ENCODE results near the gene OR4K5.
"Not testable (repeated sequence)": the region's sequence is repeated elsewhere in the genome, so short reads cannot be mapped to it uniquely, and the experiment has no call there.

The OR4K5 gene, protein sequence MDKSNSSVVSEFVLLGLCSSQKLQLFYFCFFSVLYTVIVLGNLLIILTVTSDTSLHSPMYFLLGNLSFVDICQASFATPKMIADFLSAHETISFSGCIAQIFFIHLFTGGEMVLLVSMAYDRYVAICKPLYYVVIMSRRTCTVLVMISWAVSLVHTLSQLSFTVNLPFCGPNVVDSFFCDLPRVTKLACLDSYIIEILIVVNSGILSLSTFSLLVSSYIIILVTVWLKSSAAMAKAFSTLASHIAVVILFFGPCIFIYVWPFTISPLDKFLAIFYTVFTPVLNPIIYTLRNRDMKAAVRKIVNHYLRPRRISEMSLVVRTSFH

GRCh38 chr14:19920021-19920657 lies at the start of gene OR4K5:
Gene OR4K5, plus strand, starts transcription at chr14:19920607. Its CDS starts 0 bp downstream, at chr14:19920607.
- DNase-seq (ENCODE audit: low read depth in 2 of 2), result no peak

DNA sequence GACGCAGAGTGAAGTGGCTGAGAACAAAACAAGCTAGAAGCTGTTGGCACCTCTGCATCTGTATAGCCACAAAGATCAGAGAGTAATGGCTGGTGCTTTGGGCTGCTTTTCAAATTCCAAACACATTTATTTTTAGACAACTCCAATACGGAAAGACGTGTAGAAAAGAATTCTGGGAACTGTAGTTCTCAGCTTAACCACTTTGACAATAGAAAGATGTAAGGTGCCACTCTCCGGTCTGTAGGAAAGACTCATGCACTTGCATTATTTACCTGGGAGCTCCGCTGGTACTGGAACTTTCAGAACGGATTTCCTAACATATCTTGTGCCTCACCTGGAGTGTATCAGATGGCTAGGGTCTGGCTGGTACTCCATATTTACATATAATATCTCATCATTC lies 47.2 kb upstream of the OR4K5 start:
- DNase-seq (ENCODE audit: low read depth in 2 of 2), result no peak

DNA sequence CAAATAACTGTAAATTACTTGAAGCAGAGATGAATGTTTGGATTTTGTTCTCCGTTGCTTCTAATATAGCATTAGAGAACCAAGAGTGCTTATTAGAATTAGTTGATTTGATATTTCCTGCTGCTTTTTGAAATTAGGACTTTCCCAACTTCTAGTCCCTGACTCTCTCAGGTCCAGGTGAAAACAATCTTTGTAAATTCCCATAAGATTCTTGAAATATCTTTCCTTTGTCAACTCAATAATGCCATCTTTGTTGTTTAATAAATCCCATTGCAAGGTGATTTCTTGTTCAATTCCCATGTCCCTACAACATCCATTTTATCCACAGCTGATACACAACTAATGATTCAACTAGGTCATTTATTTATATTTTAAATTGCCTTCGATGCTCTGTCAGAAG lies 45.6 kb upstream of the OR4K5 start, which contains the start of gene OR4K2:
Gene OR4K2, plus strand, starts transcription at position 301 of the 400 bp plus-strand sequence. CDS start 1,126 bp downstream, outside the sequence.
- no peak for DNase-seq (ENCODE audit: low read depth in 2 of 2)

DNA sequence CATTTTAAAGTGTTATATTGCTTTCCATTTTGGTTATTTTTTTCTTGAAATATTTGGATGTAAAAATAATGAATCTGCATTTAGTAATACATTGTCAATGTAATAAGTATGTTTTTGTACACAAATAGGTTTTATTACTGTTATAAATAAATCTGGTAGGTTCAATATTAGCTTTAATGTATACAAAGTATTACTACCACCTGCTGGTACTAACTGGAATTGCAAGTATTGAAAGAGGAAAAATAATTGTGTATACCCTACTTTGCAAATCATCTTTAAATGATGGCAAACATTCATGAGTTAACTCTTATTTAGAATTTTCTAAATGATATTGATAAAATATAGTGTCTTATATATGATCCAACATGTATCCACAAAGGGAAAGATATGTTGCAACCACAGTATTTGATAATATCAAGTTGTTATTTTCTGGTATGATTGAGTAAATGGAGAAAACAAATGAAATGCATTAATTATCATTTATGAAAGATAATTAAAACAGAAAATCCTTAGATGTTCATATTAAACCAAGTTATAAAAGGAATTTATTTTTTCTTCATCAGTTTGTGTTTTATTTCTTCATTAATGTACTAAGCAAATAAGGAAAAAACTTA lies 42.3 kb upstream of the OR4K5 start:
- DNase-seq (ENCODE audit: low read depth in 2 of 2), result no peak

- no peak for DNase-seq (ENCODE audit: low read depth in 2 of 2)
Measured at GRCh38 chr14:19895282-19895681, 25.1 kb upstream of the OR4K5 start.

DNA sequence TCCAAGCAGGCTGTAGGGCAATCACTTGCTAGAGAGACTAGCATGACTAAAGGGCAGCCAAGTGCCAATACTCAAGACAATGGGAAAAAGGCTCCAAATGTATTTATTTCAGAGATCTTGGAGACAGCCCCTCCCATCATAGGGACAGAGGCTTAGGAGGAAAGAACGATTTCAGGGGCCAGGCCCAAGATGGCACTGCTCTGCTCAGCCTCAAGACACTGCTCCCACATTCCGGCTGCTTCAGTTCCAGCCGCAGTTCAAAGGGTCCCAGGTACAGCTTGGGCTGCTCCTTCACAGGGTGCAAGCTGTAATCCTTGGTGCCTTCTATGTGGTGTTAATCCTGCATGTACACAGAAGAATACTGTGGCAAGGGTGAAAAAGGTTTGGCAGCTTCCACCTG lies 19.4 kb upstream of the OR4K5 start:
- DNase-seq (ENCODE audit: low read depth in 2 of 2), result no peak

DNA sequence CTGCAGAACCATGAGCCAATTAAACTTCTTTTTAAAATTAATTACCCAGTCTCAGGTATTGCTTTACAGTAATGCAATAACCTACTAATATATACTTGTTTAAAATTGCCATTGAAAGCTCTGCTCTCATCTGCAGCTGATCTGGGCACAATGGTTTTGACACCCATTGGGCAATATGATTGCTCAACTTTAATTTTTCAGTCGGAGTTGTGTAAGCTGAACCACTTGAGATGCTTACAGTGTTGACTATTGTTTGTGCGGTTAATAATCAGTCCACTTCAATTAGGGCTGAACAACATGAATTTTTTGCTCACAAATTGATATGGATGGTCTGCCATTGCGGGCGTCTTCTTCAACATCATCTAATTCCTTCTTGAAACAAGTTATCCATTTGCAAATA lies 18.0 kb upstream of the OR4K5 start:
- DNase-seq (ENCODE audit: low read depth in 2 of 2), result no peak

DNA sequence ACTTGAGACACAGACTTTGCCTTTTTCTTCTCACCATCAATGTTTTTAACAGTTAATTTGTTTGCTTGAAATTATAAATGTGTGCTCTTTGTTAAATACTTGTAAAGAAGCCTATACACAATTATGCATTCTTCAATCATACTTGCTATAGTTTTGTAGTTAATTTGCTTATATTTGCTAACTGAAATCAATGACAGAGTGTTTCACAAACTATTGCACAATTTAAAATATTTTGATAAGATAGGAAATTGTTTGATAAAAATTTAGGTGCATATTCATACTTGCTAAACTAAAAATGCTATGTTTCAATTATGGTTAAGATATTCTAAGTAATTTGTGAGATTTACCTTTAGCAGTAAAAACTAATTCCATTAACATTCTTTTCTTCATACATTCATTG lies 13.7 kb upstream of the OR4K5 start:
- no peak for DNase-seq (ENCODE audit: low read depth in 2 of 2)

- no peak for DNase-seq (ENCODE audit: low read depth in 2 of 2)
Measured at GRCh38 chr14:19911114-19911513, 9.3 kb upstream of the OR4K5 start.

GRCh38 chr14:19917243-19917642 lies 3.2 kb upstream of the OR4K5 start:
- DNase-seq (ENCODE audit: low read depth in 2 of 2), result no peak

- DNase-seq (ENCODE audit: low read depth in 2 of 2), result no peak
Measured at GRCh38 chr14:19917955-19918518, 2.4 kb upstream of the OR4K5 start.

GRCh38 chr14:19918553-19919264 lies 1.7 kb upstream of the OR4K5 start:
- no peak for DNase-seq (ENCODE audit: low read depth in 2 of 2)

DNA sequence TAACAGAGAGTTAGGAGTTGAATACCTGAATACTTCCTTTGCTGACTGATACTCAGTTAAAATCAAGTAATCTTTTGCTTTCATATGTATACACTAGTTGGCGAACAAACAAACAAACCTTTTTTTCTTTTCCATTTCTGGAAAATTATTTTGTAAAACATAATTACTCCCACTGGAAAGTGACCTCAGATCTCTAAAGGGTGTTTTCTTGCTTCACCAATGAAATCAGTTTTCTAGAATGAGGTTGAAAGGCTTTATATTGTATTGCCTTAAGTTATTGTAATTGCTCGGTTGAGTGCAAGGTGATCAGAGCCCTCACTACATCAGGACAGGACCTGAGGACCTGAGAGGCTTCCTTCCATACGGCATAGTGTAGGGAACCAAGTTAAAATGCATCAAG lies 10.2 kb downstream of the OR4K5 start, which contains the start of gene OR4K1:
Gene OR4K1, plus strand, starts transcription at position 301 of the 400 bp plus-strand sequence. CDS start 4,750 bp downstream, outside the sequence.
- DNase-seq (ENCODE audit: low read depth in 2 of 2), result no peak

DNA sequence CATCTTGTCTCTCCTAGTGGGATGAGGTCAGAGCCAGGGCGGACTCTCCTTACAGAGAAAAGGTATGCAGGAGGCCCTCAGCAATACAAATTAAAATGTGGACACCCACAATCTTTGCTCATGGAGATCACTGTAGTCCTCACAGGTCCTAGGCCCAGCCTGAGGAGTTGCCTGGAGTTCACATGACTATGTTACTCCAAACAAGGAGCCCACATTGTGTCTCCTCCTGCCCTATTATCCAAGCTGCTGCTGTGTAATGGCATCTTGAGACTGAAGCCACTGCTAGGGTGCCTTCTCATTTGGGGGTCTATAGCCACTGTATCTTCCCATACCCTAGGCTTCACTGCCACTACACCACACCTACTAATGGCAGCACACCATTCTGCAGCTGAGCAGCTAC lies 21.3 kb downstream of the OR4K5 start:
- no peak for DNase-seq (ENCODE audit: low read depth in 2 of 2)

DNA sequence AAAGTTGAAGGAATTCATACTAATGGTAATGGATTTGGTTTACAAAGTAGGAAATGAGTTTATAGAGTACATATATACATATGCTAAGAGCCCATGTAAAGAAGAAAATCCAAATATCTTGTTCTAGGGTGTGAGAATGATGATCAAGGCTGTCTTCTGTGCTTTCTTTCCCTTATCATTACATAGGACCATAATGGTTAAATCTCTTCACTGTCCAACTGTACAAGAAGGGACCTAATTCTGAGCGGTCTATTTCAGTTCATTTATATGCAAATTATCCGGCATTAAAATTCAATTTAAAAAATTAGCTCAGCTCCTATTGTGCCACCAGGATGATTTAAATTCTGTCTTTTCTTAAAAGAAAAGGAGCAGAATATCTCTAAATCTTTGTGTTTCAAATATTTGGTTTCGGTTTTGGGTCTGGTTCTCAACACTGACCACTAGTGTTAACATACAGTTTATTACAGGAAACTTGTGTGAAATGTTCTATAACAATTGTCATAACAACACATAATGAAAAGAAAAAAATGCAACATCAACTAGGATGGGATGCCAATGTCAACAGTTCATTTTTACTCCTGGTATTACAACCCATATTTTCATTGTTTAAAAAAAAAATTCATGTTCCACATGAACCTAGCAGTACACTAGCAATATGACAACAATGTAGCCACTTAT lies 27.1 kb downstream of the OR4K5 start:
- no peak for DNase-seq (ENCODE audit: low read depth in 2 of 2)

DNA sequence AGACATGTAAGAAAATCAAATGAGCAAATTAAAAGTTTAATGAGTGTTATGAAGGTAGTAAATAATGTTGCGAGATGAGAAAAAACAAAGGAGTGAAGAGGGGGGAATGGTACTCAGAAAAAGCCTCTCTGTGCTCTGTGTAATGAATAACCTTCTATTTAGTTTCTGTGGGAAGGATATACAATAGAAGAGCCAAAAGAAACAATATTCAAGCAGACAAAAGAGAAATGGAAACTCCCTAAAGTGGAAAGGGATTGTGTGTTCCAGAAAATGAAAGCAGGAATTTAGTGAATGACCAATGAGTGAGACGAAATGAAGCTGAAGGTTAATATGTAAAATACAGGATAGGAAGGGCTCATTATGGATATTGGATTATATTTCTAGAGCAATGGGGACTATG lies 28.8 kb downstream of the OR4K5 start:
- DNase-seq (ENCODE audit: low read depth in 2 of 2), result no peak

- not testable (repeated sequence) for DNase-seq (ENCODE audit: low read depth in 2 of 2)
Measured at GRCh38 chr14:19969735-19970134, 49.3 kb downstream of the OR4K5 start.
